Endothelial cell of umbilical vein (primary cell): Measurements from ENCODE around the gene SLC46A1. TPM values are rescaled to one million over a fixed set of nuclear protein-coding genes. Genes with fewer than 3 reads are reported as not detected.

Experiments
- BruUV-seq: library from RNA; stranded (reverse); fragments of 400-500 nt; replicated peaks from 2 replicates; lab custom pipeline; 2021; lab: Mats Ljungman, UMichigan
- CTCF ChIA-PET: fragments of 300-600, 350-600 bp; sonication (Branson Sonifier 250); formaldehyde crosslinking; loops from one replicate; lab custom pipeline; 2021; ENCODE audit warnings: antibody characterized with exemption, inconsistent platforms; lab: Charles Lee
- POLR2A ChIA-PET: fragments of 300-600, 350-600 bp; sonication (Branson Sonifier 250); formaldehyde crosslinking; loops from one replicate; lab custom pipeline; 2021; ENCODE audit warnings: antibody characterized with exemption, inconsistent platforms; lab: Charles Lee
- DNase-seq: peaks from one replicate; pipeline ENCODE4 v3.0.0-alpha.2; 2011; ENCODE audit warnings: low read depth, low spot score
- FAIRE-seq: peaks from 2 replicates; lab custom pipeline; 2011; peaks lifted over from hg19 to GRCh38; lab: Jason Lieb, UNC
- H2AFZ ChIP-seq: 2 replicates; pipeline ENCODE4 v1.6.0; 2012; ENCODE audit warnings: low read depth, low read length, control low read depth, inconsistent platforms
- H3K27ac ChIP-seq: 2 replicates; pipeline ENCODE4 v1.5.1; 2011; ENCODE audit warnings: low read depth, mild to moderate bottlenecking, control low read depth, low read length, moderate library complexity; ENCODE audit not compliant: insufficient read depth
- H3K27me3 ChIP-seq, 2 experiments: 2 replicates each; pipeline versions ENCODE4 v1.6.0 to v1.6.1; 2011; ENCODE audit warnings: low read length in 2 of 2, mixed read lengths in 1 of 2; ENCODE audit not compliant: control insufficient read depth in 2 of 2, insufficient read depth in 2 of 2
- H3K36me3 ChIP-seq, 2 experiments: 2 replicates in 1 of 2; 3 replicates in 1 of 2; pipeline ENCODE4 v1.5.1; 2011; ENCODE audit warnings: low read length in 2 of 2, mild to moderate bottlenecking in 1 of 2, moderate library complexity in 1 of 2; ENCODE audit not compliant: control insufficient read depth in 2 of 2, insufficient read depth in 2 of 2; ENCODE audit errors: extremely low read depth in 1 of 2
- H3K4me1 ChIP-seq: 3 replicates; pipeline ENCODE4 v1.5.1; 2011; ENCODE audit warnings: mild to moderate bottlenecking, low read length; ENCODE audit not compliant: control insufficient read depth, insufficient read depth; ENCODE audit errors: extremely low read depth
- H3K4me2 ChIP-seq: 2 replicates; pipeline ENCODE4 v1.6.1; 2011; ENCODE audit warnings: low read length, control low read depth, mixed read lengths; ENCODE audit not compliant: insufficient read depth
- H3K4me3 ChIP-seq, 3 experiments: fragments of 200-600 bp in 1 of 3; sonication (generic), shearing (Covaris generic) in 1 of 3; replicated peaks in 1 of 3; 2 replicates each; pipeline ENCODE4 v1.5.1; 2011 to 2016; ENCODE audit warnings: control low read depth in 3 of 3, low read length in 3 of 3, mild to moderate bottlenecking in 2 of 3, inconsistent platforms in 1 of 3, low read depth in 1 of 3, moderate library complexity in 1 of 3; ENCODE audit not compliant: insufficient read depth in 1 of 3
- H3K79me2 ChIP-seq: 2 replicates; pipeline ENCODE4 v1.6.0; 2012; ENCODE audit warnings: low read length, inconsistent platforms; ENCODE audit not compliant: control insufficient read depth, insufficient read depth
- H3K9ac ChIP-seq: replicated peaks from 2 replicates; pipeline ENCODE3; 2011; ENCODE audit warnings: low read length, control low read depth; ENCODE audit not compliant: insufficient read depth; ENCODE audit errors: extremely low read depth
- H3K9me1 ChIP-seq: replicated peaks from 3 replicates; pipeline ENCODE4 v1.6.0; 2011; ENCODE audit warnings: mild to moderate bottlenecking, low read length; ENCODE audit not compliant: control insufficient read depth, insufficient read depth; ENCODE audit errors: extremely low read depth
- H3K9me3 ChIP-seq: replicated peaks from 2 replicates; pipeline ENCODE4 v1.5.1; 2012; ENCODE audit warnings: low read length, inconsistent platforms; ENCODE audit not compliant: control insufficient read depth, insufficient read depth
- H4K20me1 ChIP-seq: replicated peaks from 2 replicates; pipeline ENCODE3; 2011; ENCODE audit warnings: mild to moderate bottlenecking, low read length; ENCODE audit not compliant: control insufficient read depth, insufficient read depth; ENCODE audit errors: extremely low read depth
- EZH2 ChIP-seq: IDR thresholded peaks from 2 replicates; pipeline ENCODE4 v1.6.1; 2012; ENCODE audit warnings: borderline replicate concordance, low read depth, mild to moderate bottlenecking, moderate library complexity, low read length, inconsistent platforms; ENCODE audit not compliant: severe bottlenecking
- FOS ChIP-seq: IDR thresholded peaks from 2 replicates; pipeline ENCODE4 v1.6.1; 2011; ENCODE audit warnings: mild to moderate bottlenecking, low read length, moderate library complexity, borderline replicate concordance; ENCODE audit not compliant: insufficient read depth
- GATA2 ChIP-seq: IDR thresholded peaks from 2 replicates; pipeline ENCODE4 v1.7.0; 2011; ENCODE audit warnings: low read depth, mild to moderate bottlenecking, moderate library complexity, mixed read lengths, low read length; ENCODE audit not compliant: insufficient read length, insufficient read depth
- JUN ChIP-seq: IDR thresholded peaks from 2 replicates; pipeline ENCODE4 v1.6.1; 2011; ENCODE audit warnings: borderline replicate concordance, low read depth; ENCODE audit not compliant: insufficient read length, insufficient read depth
- MYC ChIP-seq: IDR thresholded peaks from one replicate; pipeline ENCODE4 v1.6.1; 2011; ENCODE audit warnings: mild to moderate bottlenecking, low read depth, low read length
- POLR2A ChIP-seq: IDR thresholded peaks from 2 replicates; pipeline ENCODE4 v1.6.1; 2012; ENCODE audit warnings: low read depth, mild to moderate bottlenecking, control low read depth, low read length
- POLR2AphosphoS5 ChIP-seq: IDR thresholded peaks from 2 replicates; pipeline ENCODE4 v1.6.1; 2012; ENCODE audit warnings: low read depth, mild to moderate bottlenecking, control low read depth, low read length, moderate library complexity; ENCODE audit not compliant: insufficient read depth
- dilution Hi-C: fragments of 300-500 bp; cut with MboI; formaldehyde crosslinking; loops from one replicate; pipeline ENCODE4 v1.15.0; 2019; ENCODE audit warnings: low sequenced_read_pairs; ENCODE audit not compliant: extremely low pct_ligation_motif_present
- intact Hi-C: fragments of 100-400 bp; cut with micrococcal nuclease; formaldehyde crosslinking; loops from one replicate; pipeline ENCODE4 v1.10.0; 2022
- polyA plus RNA-seq, 4 experiments: library from polyadenylated mRNA; depleted of rRNA in 3 of 4; stranded (reverse) in 3 of 4; unstranded in 1 of 4; fragments of >200 nt; gene quantifications; 2 replicates each; pipeline versions ENCODE4 v1.2.1 to v1.2.3, GENCODE V29; 2011 to 2012; ENCODE audit warnings: missing spikeins in 1 of 4
- total RNA-seq: library from RNA; stranded (reverse); gene quantifications from 2 replicates; pipeline ENCODE4 v1.2.3, GENCODE V29; 2021
- TF ChIP-seq, protein P1 (sequence below), 2 donors: IDR thresholded peaks; 1 replicate in 1 of 2; 2 replicates in 1 of 2; pipeline ENCODE4 v1.5.1; 2011; ENCODE audit warnings: low read length in 2 of 2, mild to moderate bottlenecking in 2 of 2, moderate library complexity in 2 of 2, control low read depth in 1 of 2, inconsistent platforms in 1 of 2, low read depth in 1 of 2; ENCODE audit not compliant: insufficient read depth in 1 of 2; ENCODE audit errors: extremely low read depth in 1 of 2
- TF ChIP-seq, protein P2 (sequence below): IDR thresholded peaks from 2 replicates; pipeline ENCODE4 v1.6.1; 2011; ENCODE audit not compliant: insufficient read depth, insufficient read length

The SLC46A1 gene
- total and polyA plus RNA-seq, 2 donors (not counting 3 experiments of a cell fraction or from before 2014, with no cell fraction given), result 2.6 to 4.1 TPM

DNA sequence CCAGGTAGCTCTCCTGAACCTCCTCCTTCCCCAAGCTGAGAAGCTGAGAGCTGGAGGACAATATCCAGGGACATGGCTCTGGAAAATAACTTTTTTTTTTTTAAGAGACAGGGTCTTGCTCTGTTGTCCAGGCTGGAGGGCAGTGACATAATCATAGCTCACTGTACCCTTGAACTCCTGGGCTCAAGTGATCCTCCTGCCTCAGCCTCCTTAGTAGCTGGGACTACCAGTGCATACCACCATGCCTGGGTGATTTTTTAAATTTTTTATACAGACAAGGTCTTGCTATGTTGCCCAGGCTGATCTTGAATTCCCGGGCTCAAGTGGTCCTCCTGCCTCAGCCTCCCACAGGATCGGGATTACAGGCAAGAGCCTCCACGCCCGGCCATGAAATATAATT is 6.2 kb downstream of the SLC46A1 start:
- H3K9me1 ChIP-seq, result no peaks in the 10 kb centered on the region
- no peaks in the 10 kb centered on the region for H4K20me1 ChIP-seq
- FAIRE-seq (no peak), DNase-seq (no peak)
- peaks cover 6% of the 10 kb centered on the region for H3K4me1 ChIP-seq
- no peaks in the 10 kb centered on the region for H3K27me3 ChIP-seq
- intact Hi-C loops (no loop called here), dilution Hi-C loops (no loop called here)
- H2AFZ ChIP-seq, result no peak overlapping the region
- no TSS peak for BruUV-seq
- TF ChIP-seq POLR2A, result no peak
- TF ChIP-seq, protein P1, sequence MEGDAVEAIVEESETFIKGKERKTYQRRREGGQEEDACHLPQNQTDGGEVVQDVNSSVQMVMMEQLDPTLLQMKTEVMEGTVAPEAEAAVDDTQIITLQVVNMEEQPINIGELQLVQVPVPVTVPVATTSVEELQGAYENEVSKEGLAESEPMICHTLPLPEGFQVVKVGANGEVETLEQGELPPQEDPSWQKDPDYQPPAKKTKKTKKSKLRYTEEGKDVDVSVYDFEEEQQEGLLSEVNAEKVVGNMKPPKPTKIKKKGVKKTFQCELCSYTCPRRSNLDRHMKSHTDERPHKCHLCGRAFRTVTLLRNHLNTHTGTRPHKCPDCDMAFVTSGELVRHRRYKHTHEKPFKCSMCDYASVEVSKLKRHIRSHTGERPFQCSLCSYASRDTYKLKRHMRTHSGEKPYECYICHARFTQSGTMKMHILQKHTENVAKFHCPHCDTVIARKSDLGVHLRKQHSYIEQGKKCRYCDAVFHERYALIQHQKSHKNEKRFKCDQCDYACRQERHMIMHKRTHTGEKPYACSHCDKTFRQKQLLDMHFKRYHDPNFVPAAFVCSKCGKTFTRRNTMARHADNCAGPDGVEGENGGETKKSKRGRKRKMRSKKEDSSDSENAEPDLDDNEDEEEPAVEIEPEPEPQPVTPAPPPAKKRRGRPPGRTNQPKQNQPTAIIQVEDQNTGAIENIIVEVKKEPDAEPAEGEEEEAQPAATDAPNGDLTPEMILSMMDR (IDR thresholded peaks at IDR 0.05; ENCODE audit: extremely low read depth in 1 of 2, insufficient read depth in 1 of 2, low read depth in 1 of 2, low read length in 2 of 2), result no peak
- H3K9me3 ChIP-seq, result no peaks in the 10 kb centered on the region
- no peak overlapping the region for H3K4me3 ChIP-seq
- no peaks in the 10 kb centered on the region for H3K79me2 ChIP-seq
- H3K9ac ChIP-seq, result no peak overlapping the region
- CTCF ChIA-PET, result interaction anchor here (2.8 kb wide), 1 partner anchor 17 kb away, joined by 15 read pairs; no protein-coding TSS in a partner anchor
- POLR2A ChIA-PET, result interaction anchor here (0.6 kb wide), 1 partner anchor 26 kb away, joined by 5 read pairs; no protein-coding TSS in a partner anchor
- H3K4me2 ChIP-seq, result no peak overlapping the region
- no peaks in the 10 kb centered on the region for H3K36me3 ChIP-seq
- H3K27ac ChIP-seq, result no peak overlapping the region

DNA sequence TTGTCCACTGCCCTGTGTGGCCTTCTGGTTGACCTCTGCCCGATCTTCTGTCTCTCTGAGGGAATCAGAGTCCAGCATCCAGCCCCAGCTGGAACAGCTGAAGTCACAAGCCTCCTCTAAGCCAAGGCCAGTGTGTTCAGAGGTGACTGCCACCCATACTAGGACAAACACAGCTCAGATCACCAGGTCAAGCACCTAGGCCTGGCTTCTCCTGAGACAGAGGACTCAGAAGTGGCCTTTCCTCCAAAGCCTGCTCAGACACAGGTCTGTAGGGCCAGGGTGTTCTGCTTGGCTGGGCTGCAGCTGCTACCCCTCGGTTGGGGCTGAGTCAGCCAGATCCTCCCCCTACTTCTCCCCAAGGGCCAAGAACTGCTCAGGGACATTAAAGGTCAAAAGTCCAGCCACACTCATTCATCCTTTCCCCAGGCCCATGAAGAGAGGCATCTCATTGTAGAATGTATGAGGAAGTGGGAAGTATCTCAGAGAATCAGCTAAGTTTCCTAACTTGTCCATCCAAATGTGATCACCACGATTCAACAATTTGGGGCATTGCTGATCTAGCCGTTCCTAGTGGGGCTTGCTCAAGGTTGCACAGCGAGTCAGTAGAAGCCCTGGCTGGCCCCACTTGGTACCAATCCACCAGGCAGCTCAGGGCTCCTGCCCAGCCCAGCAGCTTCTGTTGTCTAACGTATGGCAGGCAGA is 7.6 kb downstream of the SLC46A1 start:
- dilution Hi-C loops, result no loop called here
- Histone ChIP-seq H3K4me1 (peaks cover 10% of the 10 kb centered on the region), H3K9me3 (no peaks in the 10 kb centered on the region), H3K9ac (no peak overlapping the region), H3K4me3 (no peak overlapping the region), H3K79me2 (no peaks in the 10 kb centered on the region), H3K4me2 (no peak overlapping the region), H4K20me1 (no peaks in the 10 kb centered on the region), H2AFZ (no peak overlapping the region), H3K27ac (no peak overlapping the region), H3K36me3 (no peaks in the 10 kb centered on the region), H3K9me1 (no peaks in the 10 kb centered on the region), H3K27me3 (no peaks in the 10 kb centered on the region)
- BruUV-seq, result no TSS peak
- intact Hi-C loops, result no loop called here
- FAIRE-seq (no peak), DNase-seq (no peak)
- POLR2A ChIA-PET, result no interaction called here
- CTCF ChIA-PET, result interaction anchor here (3.0 kb wide), 1 partner anchor 18 kb away, joined by 11 read pairs; no protein-coding TSS in a partner anchor
- TF ChIP-seq GATA2 (no peak), POLR2A (no peak), MYC (no peak), JUN (no peak), EZH2 (no peak), POLR2AphosphoS5 (no peak), FOS (no peak)
- TF ChIP-seq, protein P2, sequence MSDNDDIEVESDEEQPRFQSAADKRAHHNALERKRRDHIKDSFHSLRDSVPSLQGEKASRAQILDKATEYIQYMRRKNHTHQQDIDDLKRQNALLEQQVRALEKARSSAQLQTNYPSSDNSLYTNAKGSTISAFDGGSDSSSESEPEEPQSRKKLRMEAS, result no peak
- TF ChIP-seq, protein P1 (IDR thresholded peaks at IDR 0.05; ENCODE audit: extremely low read depth in 1 of 2, insufficient read depth in 1 of 2, low read depth in 1 of 2, low read length in 2 of 2), result no peak
